ENCODE results near the gene PDCD1. TPM values are rescaled to one million over a fixed set of nuclear protein-coding genes. Genes with fewer than 3 reads are reported as not detected.

PDCD1 gene
- total and polyA plus RNA-seq, 2 of the 13 experiments (the other 11 are each of a cell fraction or from before 2014, with no cell fraction given), result 0.04 TPM; not detected in 1

- TF ChIP-seq, protein P1, sequence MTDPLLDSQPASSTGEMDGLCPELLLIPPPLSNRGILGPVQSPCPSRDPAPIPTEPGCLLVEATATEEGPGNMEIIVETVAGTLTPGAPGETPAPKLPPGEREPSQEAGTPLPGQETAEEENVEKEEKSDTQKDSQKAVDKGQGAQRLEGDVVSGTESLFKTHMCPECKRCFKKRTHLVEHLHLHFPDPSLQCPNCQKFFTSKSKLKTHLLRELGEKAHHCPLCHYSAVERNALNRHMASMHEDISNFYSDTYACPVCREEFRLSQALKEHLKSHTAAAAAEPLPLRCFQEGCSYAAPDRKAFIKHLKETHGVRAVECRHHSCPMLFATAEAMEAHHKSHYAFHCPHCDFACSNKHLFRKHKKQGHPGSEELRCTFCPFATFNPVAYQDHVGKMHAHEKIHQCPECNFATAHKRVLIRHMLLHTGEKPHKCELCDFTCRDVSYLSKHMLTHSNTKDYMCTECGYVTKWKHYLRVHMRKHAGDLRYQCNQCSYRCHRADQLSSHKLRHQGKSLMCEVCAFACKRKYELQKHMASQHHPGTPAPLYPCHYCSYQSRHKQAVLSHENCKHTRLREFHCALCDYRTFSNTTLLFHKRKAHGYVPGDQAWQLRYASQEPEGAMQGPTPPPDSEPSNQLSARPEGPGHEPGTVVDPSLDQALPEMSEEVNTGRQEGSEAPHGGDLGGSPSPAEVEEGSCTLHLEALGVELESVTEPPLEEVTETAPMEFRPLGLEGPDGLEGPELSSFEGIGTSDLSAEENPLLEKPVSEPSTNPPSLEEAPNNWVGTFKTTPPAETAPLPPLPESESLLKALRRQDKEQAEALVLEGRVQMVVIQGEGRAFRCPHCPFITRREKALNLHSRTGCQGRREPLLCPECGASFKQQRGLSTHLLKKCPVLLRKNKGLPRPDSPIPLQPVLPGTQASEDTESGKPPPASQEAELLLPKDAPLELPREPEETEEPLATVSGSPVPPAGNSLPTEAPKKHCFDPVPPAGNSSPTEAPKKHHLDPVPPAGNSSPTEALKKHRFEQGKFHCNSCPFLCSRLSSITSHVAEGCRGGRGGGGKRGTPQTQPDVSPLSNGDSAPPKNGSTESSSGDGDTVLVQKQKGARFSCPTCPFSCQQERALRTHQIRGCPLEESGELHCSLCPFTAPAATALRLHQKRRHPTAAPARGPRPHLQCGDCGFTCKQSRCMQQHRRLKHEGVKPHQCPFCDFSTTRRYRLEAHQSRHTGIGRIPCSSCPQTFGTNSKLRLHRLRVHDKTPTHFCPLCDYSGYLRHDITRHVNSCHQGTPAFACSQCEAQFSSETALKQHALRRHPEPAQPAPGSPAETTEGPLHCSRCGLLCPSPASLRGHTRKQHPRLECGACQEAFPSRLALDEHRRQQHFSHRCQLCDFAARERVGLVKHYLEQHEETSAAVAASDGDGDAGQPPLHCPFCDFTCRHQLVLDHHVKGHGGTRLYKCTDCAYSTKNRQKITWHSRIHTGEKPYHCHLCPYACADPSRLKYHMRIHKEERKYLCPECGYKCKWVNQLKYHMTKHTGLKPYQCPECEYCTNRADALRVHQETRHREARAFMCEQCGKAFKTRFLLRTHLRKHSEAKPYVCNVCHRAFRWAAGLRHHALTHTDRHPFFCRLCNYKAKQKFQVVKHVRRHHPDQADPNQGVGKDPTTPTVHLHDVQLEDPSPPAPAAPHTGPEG (CRISPR knock-in tag; IDR thresholded peaks at IDR 0.05), result peak; percentile 94
- TF ChIP-seq KLF12 (CRISPR knock-in tag; IDR thresholded peaks at IDR 0.05; ENCODE audit: borderline replicate concordance), result peak; percentile 58; the same call in 1 of the 2 replicates
- TF ChIP-seq ATF2 (CRISPR knock-in tag; IDR thresholded peaks at IDR 0.05), result no peak
- peak; percentile 45 for TF ChIP-seq ZFX (CRISPR knock-in tag; IDR thresholded peaks at IDR 0.05; ENCODE audit: low read depth)
- no peak for TF ChIP-seq ZNF121 (CRISPR knock-in tag; IDR thresholded peaks at IDR 0.05)
- TF ChIP-seq SMAD1 (CRISPR knock-in tag; IDR thresholded peaks at IDR 0.05; ENCODE audit: borderline replicate concordance, low read depth), result no peak
- no peak for TF ChIP-seq HMGXB4 (CRISPR knock-in tag; IDR thresholded peaks at IDR 0.05; ENCODE audit: borderline replicate concordance in 1 of 2, low read depth in 1 of 2)
- TF ChIP-seq ZNF891 (CRISPR knock-in tag; IDR thresholded peaks at IDR 0.05), result no peak
- 0 out of 2 replicates have a peak, but pooled peaks have one; percentile 18 for TF ChIP-seq ZNF563 (CRISPR knock-in tag; IDR thresholded peaks at IDR 0.05)
- peak; percentile 41; the same call in 1 of the 2 replicates for TF ChIP-seq GABPB1 (CRISPR knock-in tag; IDR thresholded peaks at IDR 0.05)
- TF ChIP-seq ESRRA (CRISPR knock-in tag; IDR thresholded peaks at IDR 0.05; ENCODE audit: low read depth), result no peak
- TF ChIP-seq KLF15 (CRISPR knock-in tag; IDR thresholded peaks at IDR 0.05; ENCODE audit: borderline replicate concordance), result no peak
- no peak for TF ChIP-seq POLR2A (IDR thresholded peaks at IDR 0.05; ENCODE audit: insufficient read depth in 1 of 2, low read depth in 2 of 2, low read length in 2 of 2)
- TF ChIP-seq TIGD3 (CRISPR knock-in tag; IDR thresholded peaks at IDR 0.05; ENCODE audit: borderline replicate concordance), result no peak
- TF ChIP-seq HDAC6 (IDR thresholded peaks at IDR 0.05; ENCODE audit: low read depth, low read length), result no peak
- no peak for TF ChIP-seq AHR (CRISPR knock-in tag; IDR thresholded peaks at IDR 0.05)
- TF ChIP-seq BCL6 (CRISPR knock-in tag; IDR thresholded peaks at IDR 0.05), result no peak
- 0 out of 2 replicates have a peak, but pooled peaks have one; percentile 25 for TF ChIP-seq YEATS4 (CRISPR knock-in tag; IDR thresholded peaks at IDR 0.05; ENCODE audit: borderline replicate concordance)
- TF ChIP-seq RAD21 (CRISPR knock-in tag; IDR thresholded peaks at IDR 0.05), result 0 out of 2 replicates have a peak, but pooled peaks have one; percentile 29
Observed at GRCh38 chr2:241844066-241844728, 14.5 kb downstream of the PDCD1 start (continued).
